Epithelial cell of esophagus (primary cell): ENCODE measurements around the gene TMA7B.
A peak's percentile ranks its signal among the peaks of the same experiment; 100 is the strongest.

Experiments
- DNase-seq: peaks from one replicate; pipeline ENCODE4 v3.0.0; 2010; ENCODE audit warnings: low read depth
- H3K4me3 ChIP-seq: 2 replicates; pipeline ENCODE4 v1.5.1; 2011; ENCODE audit warnings: mild to moderate bottlenecking, low read length, control low read depth
- CTCF ChIP-seq: IDR thresholded peaks from 2 replicates; pipeline ENCODE4 v1.5.1; 2011; ENCODE audit warnings: low read depth, mild to moderate bottlenecking, low read length, control low read depth, inconsistent platforms; ENCODE audit not compliant: insufficient read depth; ENCODE audit errors: missing control alignments

TMA7B gene

GRCh38 chr22:39958949-39959639 lies 1.1 kb upstream of the TMA7B start:
- TF ChIP-seq CTCF = no peak
- DNase-seq = no peak
- H3K4me3 ChIP-seq = no peak overlapping the region

GRCh38 chr22:39960791-39961746 lies 872 bp downstream of the TMA7B start:
- peak; percentile 77 for DNase-seq
- no peak overlapping the region for H3K4me3 ChIP-seq
- TF ChIP-seq CTCF = no peak

- TF ChIP-seq CTCF = no peak
- H3K4me3 ChIP-seq = no peak overlapping the region
- DNase-seq = no peak
Observed at GRCh38 chr22:39962071-39962470, 1.9 kb downstream of the TMA7B start.

GRCh38 chr22:39965748-39966147 lies 5.6 kb downstream of the TMA7B start:
- no peak overlapping the region for H3K4me3 ChIP-seq
- DNase-seq = no peak
- TF ChIP-seq CTCF = no peak

- no peak overlapping the region for H3K4me3 ChIP-seq
- no peak for DNase-seq
- no peak for TF ChIP-seq CTCF
Observed at GRCh38 chr22:39966470-39966869, 6.3 kb downstream of the TMA7B start.

GRCh38 chr22:39967103-39967829 lies 7.1 kb downstream of the TMA7B start:
- H3K4me3 ChIP-seq = no peak overlapping the region
- no peak for TF ChIP-seq CTCF
- DNase-seq = peak; percentile 43
